Keratinocyte (primary cell): ENCODE data around the gene UBXN7.
"Not testable (repeated sequence)": the region's sequence is repeated elsewhere in the genome, so short reads cannot be mapped to it uniquely, and the experiment has no call there.

Experiments used
- EZH2 ChIP-seq: IDR thresholded peaks from one replicate; pipeline ENCODE4 v1.6.1; 2012; ENCODE audit warnings: inconsistent platforms, mild to moderate bottlenecking, low read length, moderate library complexity
- TF ChIP-seq, protein P1 (sequence below), 3 experiments: IDR thresholded peaks in 1 of 3; conservative IDR thresholded peaks in 1 of 3; optimal IDR thresholded peaks in 1 of 3; 2 replicates in 2 of 3; 3 replicates in 1 of 3; pipeline versions ENCODE3 to v1.5.1; 2011; ENCODE audit warnings: low read length in 3 of 3, mild to moderate bottlenecking in 3 of 3, moderate library complexity in 2 of 3, control low read depth in 1 of 3, inconsistent platforms in 1 of 3; ENCODE audit not compliant: insufficient read depth in 2 of 3; ENCODE audit errors: extremely low read depth in 1 of 3

- TF ChIP-seq, protein P1, sequence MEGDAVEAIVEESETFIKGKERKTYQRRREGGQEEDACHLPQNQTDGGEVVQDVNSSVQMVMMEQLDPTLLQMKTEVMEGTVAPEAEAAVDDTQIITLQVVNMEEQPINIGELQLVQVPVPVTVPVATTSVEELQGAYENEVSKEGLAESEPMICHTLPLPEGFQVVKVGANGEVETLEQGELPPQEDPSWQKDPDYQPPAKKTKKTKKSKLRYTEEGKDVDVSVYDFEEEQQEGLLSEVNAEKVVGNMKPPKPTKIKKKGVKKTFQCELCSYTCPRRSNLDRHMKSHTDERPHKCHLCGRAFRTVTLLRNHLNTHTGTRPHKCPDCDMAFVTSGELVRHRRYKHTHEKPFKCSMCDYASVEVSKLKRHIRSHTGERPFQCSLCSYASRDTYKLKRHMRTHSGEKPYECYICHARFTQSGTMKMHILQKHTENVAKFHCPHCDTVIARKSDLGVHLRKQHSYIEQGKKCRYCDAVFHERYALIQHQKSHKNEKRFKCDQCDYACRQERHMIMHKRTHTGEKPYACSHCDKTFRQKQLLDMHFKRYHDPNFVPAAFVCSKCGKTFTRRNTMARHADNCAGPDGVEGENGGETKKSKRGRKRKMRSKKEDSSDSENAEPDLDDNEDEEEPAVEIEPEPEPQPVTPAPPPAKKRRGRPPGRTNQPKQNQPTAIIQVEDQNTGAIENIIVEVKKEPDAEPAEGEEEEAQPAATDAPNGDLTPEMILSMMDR (optimal IDR thresholded peaks at IDR 0.05 in 1 of 3, IDR thresholded peaks at IDR 0.05 in 1 of 3, conservative IDR thresholded peaks at IDR 0.05 in 1 of 3; ENCODE audit: extremely low read depth in 1 of 3, insufficient read depth in 2 of 3, low read length in 3 of 3): not testable (repeated sequence)
- not testable (repeated sequence) for TF ChIP-seq EZH2
Observed at GRCh38 chr3:196424421-196424820, 7.8 kb downstream of the UBXN7 start.
